ENCODE measurements around the gene CLK4.
A peak's percentile ranks its signal among the peaks of the same experiment; 100 is the strongest.

Gene CLK4

DNA sequence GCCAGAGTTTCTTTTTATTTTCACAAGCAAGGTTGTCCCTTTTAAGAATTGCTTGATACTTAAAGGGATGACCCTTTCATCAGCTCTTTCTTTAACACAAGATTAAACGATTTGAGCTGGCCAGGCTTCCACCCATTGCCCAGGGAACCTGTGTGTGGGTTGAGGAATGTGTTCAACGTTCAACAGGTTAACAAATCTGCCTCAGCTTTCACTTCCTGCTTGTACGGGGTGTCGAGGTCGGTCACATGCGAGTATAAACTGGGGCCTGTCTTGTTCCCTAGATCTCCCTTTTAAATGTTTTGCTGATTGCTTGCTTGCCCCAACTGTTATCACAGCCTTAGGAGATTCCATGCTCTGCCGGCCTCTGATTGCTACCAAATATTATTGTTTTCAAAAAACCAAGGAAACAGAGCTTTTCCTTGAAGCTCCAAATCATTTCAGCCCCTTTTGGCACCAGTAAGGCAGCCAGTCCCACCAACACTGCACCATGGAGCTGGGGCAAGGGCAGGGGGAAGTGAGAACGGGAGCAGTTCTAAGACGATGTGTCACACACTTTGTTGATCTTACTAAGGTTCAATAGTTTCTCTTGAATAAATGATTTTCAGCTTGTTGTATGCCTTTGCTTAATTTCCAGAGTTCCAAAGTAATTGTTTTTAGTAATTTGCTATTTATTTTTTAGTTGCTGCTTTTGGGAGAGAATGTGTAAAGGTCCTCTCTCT lies 10.7 kb upstream of the CLK4 start:
- no peak for DNase-seq (ENCODE audit: low read depth)

DNA sequence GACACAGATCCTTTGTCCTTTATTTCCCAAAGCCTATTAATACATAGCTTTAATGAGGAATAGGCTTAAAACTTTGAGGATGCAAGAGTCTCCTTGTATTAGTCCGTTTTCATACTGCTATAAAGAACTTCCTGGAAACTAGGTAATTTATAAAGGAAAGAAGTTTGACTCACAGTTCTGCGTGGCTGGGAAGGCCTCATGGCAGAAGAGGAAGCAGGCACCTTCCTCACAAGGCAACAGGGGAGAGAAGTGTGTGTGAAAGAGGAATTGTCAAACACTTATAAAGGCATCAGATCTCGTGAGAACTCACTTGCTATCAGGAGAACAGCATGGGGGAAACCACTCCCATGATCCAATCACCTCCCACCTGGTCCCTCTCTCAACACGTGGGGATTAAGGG lies 5.4 kb upstream of the CLK4 start:
- DNase-seq (ENCODE audit: low read depth): no peak

DNA sequence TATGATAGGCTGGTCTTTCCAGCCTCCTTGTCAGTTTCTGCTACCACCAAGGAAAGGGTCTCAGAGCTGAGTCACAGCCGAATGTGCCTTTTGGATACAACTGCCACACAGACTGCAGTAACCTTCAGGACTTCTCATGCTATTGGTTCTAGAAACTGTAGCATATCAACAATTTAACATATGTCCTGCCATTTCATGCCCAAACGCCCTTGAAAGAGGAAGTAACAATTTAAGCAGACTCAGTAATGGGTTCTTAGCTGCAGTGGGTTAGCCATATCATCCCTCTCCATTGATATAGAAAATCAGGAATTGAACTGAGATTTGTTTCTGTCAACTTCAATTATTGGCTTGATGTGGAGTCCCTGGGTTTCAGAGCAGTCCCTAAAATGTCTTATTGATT lies 4.1 kb upstream of the CLK4 start:
- no peak for DNase-seq (ENCODE audit: low read depth)

DNA sequence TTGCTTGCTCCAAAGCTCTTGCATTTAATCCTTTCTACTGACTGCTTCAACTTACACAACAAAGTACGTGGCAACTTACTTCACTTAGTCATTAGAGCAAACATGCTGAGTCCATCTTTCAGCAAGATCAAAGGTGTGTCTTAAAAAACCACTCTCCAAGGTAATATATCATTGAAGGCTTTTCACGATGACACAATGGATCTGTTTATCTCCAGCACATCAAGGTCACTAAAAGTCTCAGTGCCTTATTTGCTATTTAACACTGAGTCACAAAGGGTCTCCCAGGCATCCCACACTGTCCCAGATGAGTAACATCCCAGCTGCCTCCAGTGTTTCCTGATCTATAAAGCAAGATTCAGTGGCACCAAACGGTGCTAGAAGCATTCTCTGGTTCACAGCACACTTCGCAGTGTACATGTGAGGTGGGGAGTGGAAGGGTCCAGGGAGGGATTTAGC lies 3.7 kb upstream of the CLK4 start:
- DNase-seq (ENCODE audit: low read depth): no peak

DNA sequence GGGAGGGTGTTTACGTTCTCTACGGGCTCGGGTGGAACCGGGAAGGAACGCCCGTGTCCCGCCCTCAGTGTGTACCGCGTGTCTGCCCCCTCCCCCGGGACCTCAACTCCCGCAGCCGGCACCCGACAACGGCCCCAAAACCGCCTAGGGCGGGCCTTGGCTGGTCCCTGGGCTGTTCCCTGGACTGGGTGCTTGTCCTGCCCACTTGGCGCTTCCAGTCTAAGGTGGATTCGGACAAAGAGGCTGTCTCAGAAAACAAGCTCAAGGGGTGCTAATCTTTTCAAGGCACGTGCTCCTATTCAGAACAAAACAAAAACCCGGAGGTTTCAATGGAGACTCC lies 379 bp upstream of the CLK4 start:
- DNase-seq (ENCODE audit: low read depth): no peak

DNA sequence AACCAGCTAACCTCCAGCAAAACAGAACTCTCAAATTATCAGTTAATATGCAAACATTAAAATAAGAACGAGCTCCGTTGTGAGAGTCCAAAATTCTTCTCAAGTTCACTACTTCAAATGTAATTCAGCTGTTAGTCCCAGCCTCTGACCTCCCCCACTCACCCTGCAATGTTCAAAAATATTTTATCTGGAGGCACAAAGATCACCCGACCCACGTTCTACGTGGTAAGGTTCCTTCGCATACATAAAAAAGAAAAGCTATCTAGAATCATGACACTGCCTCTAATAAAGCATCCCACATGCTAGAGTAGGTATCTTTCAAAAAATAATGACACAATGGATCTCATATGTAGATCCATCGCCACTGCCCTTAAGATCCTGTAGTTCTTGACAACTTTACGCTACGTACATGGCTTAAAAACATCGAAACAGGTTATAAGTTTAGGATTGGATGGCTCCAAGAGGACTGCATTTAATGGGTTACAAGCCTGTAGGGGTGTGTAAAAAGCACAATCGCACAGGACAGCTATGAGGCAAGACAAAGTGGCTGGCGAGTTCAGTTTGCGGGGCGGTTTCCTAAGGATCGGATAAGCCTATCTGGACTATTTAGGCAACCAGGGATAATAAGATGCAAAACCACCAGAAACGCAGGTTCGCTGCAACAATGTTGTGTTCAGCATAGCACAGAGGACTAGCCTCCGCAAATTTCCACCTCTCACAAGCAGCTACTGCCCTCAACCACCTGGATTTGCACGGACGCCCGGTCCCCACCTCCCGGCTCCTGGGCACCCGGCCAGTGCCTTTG lies 969 bp downstream of the CLK4 start:
- no peak for DNase-seq (ENCODE audit: low read depth)

DNA sequence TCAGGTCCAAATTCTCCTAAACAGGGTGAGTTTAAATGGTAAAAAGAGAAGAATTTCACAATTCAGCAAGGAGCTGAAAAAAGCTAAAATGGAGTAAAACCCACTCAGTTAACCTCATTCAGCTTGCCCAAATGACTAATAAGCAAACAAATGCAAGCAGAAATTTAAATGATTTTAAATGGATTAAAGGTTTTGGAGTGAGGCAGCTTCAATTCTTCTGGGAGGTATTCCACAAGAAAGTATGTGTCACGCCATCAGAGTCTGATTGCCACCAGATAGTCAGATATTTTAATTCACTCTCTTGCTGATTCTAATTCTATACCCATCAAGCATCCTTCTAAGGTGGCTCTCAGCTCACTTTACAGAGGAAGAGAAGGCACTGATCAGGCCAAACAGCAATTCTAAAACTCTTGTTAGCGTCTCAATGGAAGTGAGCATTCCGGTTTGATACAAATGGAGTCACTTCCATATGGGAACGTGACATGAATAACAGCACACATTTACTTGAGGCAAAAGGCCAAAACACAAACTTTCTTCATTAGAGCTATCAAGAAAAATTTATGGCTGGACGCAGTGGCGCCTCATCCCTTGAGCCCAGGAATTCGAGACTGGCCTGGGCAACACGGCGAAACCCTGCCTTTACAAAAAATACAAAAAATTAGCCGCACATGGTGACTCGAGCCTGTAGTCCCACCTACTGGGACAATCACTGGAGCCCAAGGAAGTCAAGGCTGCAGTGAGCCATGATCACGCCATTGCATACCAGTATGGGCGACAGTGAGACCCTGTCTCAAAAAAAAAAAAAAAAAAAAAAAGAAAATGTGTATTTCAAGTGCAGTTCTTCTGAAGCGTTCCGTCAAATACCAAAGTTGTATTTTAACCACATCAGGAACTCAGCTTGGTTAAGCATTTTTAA lies 2.0 kb downstream of the CLK4 start:
- DNase-seq (ENCODE audit: low read depth): no peak

DNA sequence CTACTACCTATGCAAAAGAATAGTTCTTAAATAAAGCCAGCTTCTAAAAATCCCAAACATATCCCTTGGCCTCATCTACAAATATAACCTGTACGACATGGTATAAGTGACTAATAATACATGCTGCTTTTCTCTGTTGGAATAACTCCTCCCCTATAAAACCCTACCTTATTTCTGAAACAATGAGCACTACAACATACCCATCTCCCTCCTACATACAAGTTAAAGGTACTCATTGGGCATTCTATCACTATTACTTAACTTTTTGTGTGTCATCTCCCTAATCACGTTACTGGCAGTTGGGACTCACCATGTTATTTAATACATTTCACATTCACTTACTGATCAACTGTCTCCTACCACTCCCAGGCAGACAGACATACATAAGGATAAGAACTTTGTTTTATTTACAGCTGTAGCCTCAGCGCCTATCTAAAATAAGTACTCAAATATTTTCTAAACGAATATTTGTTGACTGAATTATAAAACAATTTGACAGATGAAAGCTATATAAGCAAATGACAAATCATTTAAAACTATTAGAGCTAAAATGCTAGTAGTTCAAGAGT lies 4.1 kb downstream of the CLK4 start:
- DNase-seq (ENCODE audit: low read depth): no peak

DNA sequence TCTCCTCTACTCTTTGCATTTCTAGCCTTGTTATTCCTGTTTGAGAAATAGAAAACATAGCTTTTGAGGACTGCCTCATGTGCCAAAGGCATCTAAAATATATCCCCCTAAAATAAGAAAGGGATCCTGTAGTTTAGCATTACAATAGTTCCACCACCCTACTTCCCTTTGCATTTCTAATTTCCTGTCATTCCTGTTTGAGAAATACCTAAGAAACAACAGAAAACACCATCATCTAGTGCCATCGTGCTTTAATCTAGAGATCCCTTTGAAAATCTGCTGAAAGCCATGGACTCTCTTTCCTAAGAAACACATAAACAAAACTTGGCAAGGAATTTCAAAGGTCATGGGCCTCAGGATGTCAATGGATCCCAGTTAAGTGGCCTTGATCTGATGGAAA lies 7.5 kb downstream of the CLK4 start:
- DNase-seq (ENCODE audit: low read depth): no peak

DNA sequence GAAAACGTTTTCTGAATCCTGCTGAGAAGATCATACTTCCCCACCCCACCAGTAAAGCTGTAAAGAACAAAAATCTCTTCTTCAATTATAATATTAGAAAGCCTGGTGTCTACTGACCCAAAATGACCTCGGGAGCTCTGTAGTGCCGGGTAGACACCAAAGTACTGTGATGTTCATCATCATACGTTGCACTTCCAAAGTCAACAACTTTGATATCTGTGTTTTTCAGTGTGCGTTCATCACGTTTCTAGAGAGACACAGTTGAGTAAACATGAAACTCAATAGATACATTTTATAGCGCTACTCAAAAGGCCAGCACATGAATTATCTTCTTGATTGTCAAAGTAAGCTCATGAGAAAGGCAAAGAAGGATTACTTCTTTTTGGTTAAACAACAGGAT lies 14.6 kb downstream of the CLK4 start:
- no peak for DNase-seq (ENCODE audit: low read depth)

DNA sequence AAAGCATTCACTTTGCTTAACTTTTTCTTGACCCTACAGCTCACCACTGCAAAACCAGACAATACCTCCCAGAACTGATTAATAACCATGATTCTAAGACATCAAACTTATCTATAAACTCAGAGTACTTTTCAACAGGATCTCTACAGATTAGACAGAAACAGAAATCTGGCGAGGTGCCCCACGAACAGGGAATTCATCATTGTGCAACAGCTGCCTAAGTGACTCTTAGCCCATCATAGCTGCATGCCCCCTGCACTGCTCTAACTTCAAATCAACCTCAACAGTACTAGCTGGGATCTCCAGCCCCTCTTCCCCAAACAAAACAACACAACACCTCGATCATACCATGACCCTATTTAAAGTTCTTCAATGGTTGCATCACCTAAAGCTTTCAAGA lies 20.6 kb downstream of the CLK4 start:
- DNase-seq (ENCODE audit: low read depth): no peak

DNA sequence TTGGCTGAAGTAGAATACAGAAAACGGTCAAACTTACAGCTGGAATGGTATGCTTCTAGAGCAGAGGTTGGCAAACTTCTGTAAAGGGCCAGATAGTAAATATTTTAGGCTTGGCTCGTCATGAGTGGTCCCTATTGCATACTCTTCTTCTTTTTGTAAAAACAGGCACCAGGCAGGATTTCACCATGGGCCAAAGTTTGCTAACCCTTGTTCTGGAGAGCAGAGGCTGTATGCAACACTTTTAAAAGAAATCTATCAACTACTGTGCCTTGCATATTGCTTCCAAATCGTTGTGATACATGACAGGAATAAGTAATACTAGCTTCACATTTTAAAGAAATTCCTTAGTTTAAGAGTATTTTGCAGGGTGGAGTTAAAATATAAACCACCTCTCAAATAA lies 21.1 kb downstream of the CLK4 start:
- no peak for DNase-seq (ENCODE audit: low read depth)

DNA sequence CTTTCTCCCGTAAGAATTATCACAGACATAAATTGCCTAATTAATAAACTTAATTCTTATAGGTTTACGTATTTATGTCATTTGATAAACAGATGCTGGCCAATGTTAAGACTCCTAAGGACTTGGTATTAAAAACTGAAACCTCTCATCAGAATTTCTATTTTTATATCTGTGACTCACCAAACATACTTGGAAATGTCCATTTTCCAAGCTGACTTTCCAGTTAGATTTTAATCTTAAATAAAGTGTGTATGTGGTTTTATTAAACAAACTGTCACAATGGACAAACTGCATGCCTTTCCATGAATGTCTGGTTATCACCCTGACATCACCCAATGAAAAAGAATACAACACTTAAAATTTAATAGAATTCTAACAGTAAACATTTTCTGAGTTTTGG lies 24.1 kb downstream of the CLK4 start:
- no peak for DNase-seq (ENCODE audit: low read depth)

DNA sequence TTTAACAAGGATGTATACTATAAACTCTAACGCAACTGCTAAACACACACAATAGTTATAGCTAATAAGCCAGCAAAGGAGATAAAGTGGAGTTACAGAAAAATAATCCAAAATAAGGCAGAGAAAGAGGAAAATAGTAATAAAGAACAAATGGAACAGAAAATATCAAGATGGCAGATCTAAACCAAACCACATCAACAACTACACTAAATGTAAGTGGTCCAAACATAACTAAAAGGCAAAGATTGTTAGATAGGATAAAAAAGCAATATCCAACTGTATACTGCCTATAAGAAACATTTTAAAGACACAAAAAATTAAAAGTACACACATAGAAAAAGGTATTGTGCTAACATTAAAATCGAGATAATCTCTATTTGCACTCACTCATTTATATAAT lies 31.1 kb downstream of the CLK4 start:
- no peak for DNase-seq (ENCODE audit: low read depth)

DNA sequence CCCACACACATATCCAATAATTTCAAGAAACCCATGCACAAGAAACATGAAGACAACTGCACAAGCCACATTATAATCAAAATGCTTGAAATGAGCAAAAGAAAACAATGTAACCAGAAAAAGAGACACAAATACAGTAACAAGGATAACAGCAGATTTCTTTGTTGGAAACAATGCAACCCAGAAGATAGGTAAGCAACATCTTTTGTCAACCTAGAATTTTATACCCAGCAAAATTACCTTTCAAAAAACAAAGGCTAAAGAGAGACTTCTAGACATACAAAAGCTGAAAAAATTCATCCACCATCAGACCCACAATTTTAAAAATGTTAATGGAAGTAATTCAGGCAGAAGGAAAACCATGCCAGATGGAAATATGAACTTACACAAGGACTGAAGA lies 31.7 kb downstream of the CLK4 start:
- no peak for DNase-seq (ENCODE audit: low read depth)

DNA sequence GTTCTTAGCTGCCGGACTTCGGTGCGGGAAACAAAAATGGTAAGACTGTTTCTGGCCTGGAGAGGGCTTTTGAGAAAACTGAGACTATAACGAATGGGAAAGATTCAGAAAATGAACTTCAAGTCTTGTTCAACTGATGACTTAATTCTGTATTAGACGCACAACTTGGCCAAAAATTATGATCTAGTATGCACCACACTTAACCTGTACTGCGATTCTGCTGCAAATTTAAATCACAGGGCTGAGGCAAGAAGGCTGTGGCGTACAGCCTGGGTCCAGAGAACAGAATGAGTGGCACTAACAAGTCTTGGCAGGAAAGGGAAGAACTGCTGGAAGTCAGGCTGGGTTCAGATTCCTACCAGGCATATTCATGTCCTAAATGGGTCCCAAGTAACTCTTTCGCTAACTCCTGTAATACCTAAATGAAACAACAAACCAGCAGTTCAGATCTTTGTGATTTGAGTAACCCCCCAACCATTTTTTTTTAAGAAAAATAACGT lies 35.9 kb downstream of the CLK4 start:
- DNase-seq (ENCODE audit: low read depth): no peak

DNA sequence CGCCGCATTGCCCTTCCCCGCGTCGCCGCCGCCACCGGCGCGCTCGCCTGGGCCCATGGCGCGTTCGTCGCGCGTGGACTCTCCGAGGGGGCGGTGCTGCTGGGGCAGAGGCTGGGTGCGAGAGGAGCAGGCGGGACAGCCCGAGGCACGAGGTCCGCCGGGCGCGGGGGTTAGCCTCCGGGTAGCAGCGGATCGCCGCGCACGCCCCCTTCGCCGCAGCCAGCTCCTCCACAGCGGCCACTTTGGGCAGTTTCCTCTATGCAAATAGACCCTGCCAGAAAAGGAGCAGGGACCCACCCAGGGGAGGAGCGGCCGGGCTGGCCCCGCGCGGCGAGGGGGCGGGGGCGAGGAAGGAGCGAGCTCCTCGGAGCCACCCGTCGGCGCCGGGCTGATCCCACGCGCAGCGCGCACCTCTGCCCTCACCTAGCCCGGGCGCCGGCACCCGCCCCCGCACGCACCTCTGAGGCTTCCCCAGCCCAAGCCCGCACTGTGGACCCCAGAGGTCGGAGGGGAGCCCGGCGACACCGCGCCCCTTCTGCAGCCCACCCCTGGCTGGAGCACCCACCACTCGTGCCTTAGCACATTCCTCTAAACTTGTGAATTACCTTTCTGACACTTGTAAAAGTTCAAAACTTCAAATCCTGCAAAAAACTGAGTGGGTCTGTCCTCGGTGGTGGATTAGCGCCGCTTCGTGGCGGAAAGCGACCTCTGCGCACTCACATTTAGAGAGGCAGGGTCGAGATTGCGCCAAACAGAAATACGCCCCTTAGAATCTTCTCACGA lies 36.5 kb downstream of the CLK4 start, which contains the start of gene COL23A1:
Gene COL23A1, minus strand, starts transcription at position 253 of the 783 bp plus-strand sequence.
- DNase-seq (ENCODE audit: low read depth): peak; percentile 16

DNA sequence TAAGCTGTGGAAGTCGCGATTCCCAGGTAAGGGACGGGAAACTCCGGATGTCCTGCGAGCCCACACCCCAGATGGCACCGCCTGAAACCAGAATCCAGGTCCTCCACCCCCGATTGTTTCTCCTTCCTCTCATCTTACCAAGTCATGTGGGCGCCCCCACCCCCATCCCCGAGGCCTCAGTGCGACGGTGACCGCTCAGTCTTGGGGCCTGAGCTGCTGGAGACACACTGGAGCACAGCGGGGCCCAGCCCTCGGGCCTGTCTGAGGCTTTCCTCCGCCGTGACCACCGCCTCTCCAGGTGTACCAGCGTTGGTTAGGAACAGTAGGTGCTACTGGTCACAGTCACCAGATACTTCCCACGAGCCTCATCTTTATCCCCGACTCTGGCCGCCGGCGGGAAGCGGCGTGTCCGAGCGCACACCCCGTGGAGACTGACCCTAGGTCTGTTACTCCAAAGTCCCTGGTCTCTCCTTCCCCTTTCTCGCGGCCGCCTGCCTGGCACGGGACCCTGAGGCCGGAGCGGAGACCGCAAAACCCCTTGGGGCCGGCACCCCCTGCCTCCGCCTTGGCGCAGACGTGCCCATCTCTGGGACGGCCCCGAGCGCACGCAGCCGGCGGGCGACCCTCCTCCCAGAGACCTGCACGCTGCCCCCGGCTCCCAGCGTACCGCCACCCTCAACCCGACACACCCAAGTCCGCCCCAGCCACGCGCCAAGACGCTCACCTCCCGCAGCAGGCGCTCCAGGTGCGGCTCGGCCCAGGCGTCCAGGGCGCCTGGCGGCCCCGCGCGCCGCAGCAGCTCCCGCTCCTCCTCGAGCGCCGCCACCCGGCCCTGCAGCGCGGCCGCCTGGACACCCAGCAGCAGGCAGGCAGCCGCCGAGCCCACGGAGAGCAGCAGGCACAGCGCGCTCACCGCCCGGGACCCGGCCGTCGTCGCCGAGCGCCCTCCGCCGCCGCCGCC lies 37.4 kb downstream of the CLK4 start:
- DNase-seq (ENCODE audit: low read depth): no peak

DNA sequence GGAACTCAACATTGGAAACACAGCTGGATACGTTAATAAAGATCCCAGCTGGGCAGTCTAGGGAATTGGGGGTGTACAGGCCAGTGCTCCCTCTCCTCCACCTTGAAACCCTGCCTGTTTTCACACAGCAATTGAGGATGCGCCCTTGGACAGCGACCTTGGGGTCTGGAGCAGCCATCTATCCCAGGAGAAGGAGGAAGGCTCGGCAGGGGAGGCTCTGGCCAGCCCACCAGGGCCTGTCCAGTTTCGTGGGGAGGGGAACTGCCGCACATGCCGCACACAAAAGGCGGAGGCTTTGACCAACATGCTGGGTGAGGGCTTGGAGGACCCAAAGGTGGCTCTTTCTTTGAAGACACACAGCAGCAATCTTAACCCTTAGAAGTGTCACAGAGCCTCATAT lies 38.1 kb downstream of the CLK4 start:
- no peak for DNase-seq (ENCODE audit: low read depth)
